HG03060 (cell line): ENCODE data around the gene DNAJC3.
"Not testable (repeated sequence)": the region's sequence is repeated elsewhere in the genome, so short reads cannot be mapped to it uniquely, and the experiment has no call there.

Source experiments
- ATAC-seq: cut with Tn5 transposase; IDR thresholded peaks from one replicate; pipeline ENCODE4 v1.9.1; 2021; ENCODE audit warnings: low read depth, moderate number of reproducible peaks; ENCODE audit not compliant: unreplicated experiment

The DNAJC3 gene

DNA sequence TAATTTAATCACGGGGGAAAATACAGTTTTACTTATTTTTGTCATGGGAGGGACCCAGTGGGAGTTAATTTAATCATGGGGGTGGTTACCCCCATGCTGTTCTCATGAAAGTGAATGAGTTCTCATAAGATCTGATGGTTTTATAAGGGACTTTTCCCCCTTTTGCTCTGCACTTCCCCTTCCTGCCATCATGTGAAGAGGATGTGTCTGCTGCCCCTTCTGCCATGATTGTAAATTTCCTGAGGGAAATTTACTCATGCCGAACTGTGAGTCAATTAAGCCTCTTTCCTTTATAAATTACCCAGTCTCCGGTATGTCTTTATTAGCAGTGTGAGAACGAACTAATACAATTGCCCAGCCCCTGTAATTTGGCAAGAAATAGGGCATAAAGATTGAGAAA lies 35.9 kb downstream of the DNAJC3 start:
- ATAC-seq = not testable (repeated sequence)

- ATAC-seq = no peak
Observed at GRCh38 chr13:95713651-95714050, 36.7 kb downstream of the DNAJC3 start.

DNA sequence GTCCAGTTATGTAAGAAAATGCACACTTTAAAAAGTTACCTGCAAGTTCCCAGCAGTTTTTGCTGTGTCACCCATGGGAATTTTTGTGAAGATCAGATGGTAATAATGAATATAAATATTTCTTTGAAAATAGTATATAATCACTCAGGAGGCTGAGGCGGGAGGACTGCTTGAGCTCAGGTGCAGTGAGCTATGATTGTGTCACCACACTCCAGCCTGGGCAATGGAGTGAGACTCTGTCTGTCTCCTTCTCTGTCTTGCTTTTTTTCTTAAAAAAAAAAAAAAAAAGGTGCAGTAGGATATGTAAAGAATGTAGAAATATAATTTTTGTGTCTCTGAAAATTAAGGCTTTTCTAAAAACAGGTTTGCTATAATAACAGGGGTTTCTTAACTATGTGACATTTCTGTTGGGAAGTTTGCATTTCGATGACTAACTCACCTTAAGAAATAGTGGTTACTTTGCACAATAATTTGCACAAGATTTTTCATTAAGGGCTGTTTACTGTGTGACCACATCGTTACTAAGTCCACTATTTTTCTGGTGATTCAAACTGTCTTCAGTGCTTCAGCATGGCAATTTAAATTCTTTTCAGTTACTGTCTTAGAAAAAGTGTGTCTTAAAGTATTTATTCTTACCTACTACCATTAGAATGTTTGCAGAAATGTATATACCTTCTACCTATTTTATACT lies 37.3 kb downstream of the DNAJC3 start:
- ATAC-seq = no peak

DNA sequence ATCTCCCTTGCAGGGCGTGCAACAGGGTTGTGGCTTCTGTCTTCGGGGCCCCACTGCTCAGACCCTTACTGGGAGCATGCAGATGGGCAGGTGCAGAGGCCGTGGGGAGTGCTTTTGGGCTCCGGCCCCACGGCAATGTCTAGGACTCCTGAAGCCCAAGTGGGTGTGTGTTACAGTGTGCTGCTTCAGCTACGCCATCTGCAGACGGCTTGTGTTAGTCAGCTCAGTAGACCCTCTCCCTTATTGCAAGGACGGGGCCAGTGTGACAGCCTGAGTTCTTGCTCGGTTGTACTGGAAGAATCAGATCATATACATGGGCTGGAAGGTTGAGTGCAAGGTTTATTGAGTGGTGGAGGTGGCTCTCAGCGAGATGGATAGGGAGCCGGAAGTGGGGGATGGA lies 39.3 kb downstream of the DNAJC3 start:
- no peak for ATAC-seq

- ATAC-seq = no peak
Observed at GRCh38 chr13:95722241-95722640, 45.3 kb downstream of the DNAJC3 start.

- ATAC-seq = no peak
Observed at GRCh38 chr13:95723438-95723837, 46.5 kb downstream of the DNAJC3 start.

GRCh38 chr13:95724252-95724651 lies 47.3 kb downstream of the DNAJC3 start:
- ATAC-seq = no peak

DNA sequence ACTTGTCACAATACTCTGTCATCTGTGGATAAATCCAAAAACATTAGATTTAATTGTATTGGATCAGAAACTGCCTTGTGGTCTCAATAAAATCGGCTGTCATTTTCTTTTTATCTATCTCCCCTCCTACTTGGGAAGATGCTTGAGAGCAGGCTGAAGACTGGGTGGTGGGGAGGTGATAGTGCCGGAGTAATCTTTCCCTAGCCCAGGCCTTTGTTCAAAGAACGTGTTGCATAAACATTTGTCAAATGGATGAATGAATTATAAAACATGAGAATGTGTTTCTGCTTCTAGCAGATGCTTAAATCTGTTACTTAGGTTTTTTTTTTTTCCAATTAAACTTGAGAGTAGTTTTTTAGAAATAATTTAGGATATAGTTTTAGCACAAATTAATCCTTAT lies 49.9 kb downstream of the DNAJC3 start:
- no peak for ATAC-seq

- ATAC-seq = no peak
Observed at GRCh38 chr13:95728957-95729356, 52.0 kb downstream of the DNAJC3 start.

DNA sequence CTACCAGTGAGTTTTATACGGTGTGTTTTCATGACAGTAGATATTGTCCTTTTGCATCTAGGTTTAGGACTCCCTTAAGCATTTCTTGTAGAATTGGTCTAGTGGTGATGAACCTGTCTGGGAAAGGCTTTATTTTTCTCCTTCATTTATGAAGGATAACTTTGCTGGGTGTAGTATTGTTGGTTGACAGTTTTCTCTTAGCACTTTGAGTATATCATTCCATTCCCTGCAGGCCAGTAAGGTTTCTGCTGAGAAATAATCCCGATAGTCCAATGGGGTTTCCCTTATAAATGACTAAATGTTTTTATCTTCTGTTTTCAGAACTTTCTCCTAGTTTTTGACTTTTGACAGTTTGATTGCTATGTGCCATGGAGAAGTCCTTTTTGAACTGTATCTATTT lies 57.2 kb downstream of the DNAJC3 start:
- no peak for ATAC-seq

DNA sequence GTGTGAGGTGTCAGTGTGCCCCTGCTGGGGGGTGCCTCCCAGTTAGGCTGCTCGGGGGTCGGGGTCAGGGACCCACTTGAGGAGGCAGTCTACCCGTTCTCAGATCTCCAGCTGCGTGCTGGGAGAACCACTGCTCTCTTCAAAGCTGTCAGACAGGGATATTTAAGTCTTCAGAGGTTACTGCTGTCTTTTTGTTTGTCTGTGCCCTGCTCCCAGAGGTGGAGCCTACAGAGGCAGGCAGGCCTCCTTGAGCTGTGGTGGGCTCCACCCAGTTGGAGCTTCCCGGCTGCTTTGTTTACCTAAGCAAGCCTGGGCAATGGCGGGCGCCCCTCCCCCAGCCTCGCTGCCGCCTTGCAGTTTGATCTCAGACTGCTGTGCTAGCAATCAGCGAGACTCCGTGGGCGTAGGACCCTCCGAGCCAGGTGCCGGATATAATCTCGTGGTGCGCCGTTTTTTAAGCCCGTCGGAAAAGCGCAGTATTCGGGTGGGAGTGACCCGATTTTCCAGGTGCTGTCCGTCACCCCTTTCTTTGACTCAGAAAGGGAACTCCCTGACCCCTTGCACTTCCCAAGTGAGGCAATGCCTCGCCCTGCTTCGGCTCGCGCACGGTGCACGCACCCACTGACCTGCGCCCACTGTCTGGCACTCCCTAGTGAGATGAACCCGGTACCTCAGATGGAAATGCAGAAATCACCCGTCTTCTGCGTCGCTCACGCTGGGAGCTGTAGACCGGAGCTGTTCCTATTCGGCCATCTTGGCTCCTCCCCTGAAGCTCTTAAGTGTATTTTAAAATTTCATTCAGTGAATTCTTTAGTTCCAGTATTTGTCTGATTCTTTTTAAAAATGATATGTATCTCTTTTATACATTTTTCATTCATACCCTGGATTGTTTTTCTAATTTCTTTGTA lies 63.4 kb downstream of the DNAJC3 start:
- ATAC-seq = not testable (repeated sequence)

GRCh38 chr13:95740979-95741320 lies 64.0 kb downstream of the DNAJC3 start:
- ATAC-seq = no peak

DNA sequence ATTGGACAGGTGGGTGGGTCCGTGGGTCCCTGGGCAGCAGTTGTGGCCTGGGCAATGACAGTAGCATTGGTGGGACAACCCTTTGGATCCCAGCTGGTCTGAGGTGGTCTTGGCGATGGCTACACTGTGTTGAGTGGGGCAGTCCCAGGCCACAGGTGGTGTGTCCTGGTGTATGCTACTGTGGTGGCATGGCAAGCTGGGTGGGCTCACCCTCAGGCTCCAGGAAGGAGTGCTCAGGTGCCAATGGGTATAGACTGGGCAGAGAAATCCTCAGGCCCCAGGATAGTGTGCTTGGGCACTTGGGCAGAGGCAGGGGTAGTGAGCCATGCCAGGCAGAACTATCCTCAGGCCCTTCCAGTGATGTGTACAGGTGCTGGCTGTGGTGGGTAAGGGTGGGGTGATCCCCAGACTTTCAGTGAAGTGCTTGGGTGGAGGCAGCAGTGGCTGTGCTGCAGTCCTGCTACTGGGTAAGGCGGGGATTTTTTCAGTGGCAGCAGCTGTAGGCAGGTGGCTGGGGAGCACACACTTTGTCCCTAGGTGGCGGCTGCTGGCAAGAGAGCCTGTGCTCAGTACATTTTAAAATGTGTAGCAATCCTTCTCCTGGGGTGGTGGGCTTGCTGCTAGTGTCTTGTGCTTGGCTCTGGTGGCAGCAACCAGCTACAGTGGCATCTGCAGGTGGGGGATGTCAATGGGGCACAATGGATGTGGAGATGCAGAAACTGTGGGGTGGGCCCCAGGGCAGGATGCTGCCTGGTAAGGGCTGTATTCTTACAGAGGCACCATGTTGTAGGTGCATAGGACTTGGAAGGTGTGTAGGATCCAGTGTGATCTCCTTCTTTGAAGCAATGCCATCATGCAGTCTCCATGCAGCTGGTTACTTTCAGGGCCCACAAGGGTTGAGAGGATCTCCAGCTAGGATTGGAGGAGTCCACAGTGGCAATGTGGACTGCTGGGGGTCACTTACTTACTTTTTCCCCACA lies 64.9 kb downstream of the DNAJC3 start:
- ATAC-seq = no peak

DNA sequence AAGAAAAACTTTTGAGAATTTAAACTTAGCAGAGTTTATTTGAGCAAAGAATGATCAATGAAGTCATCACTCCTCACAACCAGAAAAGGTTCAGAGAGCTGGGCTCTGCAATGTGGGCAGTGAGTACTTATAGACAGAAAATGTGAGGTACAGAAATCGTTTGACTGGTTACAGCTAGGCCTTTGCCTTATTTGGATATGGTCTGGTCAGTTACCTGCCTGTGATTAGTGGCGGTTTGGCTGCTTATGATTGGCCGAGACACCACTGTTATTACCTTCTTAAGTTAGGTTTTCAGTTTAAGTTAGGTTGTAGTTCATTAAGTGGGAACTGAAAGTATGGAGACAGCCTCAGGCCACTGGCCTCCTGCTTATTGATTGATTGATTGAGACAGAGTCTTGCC lies 66.3 kb downstream of the DNAJC3 start:
- ATAC-seq = no peak

DNA sequence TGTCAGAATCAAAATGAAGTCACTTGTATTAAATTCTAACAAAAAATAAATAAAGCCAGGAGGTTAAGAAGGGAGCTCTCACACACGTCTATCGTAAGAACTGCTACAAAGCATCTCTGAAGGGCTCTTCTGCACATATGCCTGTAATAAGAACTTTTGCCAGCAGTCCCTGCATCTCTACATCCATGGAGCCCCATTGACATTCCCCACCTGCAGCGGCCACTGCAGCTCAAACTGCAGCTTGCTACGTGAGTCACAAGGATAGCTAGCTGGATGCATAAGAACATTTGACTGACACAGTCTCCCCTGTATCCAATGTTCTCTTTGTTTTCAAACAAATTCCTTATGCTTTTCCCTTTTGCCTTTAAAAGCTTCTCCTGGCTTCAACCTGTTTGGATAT lies 68.3 kb downstream of the DNAJC3 start:
- no peak for ATAC-seq

DNA sequence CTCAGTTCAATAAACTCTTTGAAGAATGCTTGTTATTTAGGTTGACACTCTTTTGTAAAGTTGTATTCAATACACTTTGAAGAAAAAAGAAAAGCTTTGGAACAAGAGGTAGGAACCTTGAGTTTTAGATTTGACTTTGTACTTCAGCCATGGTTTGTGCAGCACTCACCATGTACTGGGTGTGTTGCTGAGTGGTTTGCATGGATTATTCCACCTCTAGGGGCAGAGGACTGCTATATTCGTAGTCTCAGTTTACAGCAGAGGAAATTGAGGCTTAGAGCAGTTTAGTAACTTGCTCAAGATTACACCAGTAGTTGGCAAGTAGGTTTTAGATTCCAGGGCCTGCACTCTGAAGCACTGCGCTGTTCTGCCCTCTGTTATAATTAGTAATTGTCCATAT lies 68.8 kb downstream of the DNAJC3 start:
- no peak for ATAC-seq

DNA sequence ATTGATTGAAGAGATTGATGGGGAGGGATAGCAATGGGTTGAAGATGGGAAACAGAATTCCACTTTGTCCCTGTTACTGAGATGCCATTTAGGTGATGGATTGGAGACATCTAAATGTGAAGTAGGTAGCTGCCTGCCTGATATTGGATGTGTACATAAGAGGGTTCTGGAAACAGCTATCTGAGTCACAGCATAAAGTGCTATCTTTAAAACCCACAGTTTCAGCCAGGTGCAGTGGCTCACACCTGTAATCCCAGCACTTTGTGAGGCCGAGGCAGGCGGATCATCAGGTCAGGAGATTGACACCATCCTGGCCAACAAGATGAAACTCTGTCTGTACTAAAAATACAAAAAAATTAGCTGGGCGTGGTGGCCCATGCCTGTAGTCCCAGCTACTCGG lies 72.6 kb downstream of the DNAJC3 start:
- ATAC-seq = no peak

- ATAC-seq = no peak
Observed at GRCh38 chr13:95752677-95753076, 75.7 kb downstream of the DNAJC3 start.

- ATAC-seq = no peak
Observed at GRCh38 chr13:95754069-95754468, 77.1 kb downstream of the DNAJC3 start.

- no peak for ATAC-seq
Observed at GRCh38 chr13:95756072-95756471, 79.1 kb downstream of the DNAJC3 start.

GRCh38 chr13:95762626-95763025 lies 85.7 kb downstream of the DNAJC3 start:
- ATAC-seq = not testable (repeated sequence)
